ENCODE data around the gene PRTN3.

PRTN3 gene

DNA sequence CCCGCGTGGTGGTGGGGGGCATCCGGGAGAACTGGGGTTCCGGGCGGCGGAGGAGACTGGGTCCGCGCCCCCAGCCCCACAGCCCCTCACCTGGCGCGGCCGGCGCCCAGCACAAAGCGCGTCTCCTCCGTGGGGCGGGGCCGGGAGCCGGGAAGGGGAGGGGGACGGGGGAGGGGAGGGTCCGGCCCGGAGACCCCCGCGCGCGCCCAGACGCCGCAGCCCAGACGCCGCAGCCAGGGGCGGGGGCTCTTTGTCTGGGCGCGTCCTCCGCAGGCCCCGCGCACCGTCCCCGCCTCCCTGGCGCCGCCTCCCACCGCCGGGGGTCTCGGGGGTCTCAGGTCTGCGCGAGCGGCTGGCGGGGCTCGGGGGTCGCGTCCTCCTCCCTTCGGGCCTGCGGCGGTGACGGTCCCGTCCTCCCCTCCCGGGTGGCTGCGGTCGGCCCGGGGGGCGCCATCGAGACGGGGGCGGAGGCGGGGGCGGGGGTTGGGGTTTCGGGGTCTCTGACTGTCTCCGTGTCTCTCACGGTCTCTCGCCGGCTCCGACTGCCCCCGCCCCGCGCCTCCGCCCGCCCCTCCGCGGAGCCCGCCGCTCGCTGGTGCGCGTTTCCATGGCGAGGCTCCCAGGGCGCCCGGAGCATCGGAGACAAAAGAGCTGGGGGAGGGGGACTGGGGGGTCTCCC, 18.8 kb upstream of the PRTN3 start, which contains the start of gene PLPPR3:
Gene PLPPR3, minus strand, starts transcription at position 131 of the 679 bp plus-strand sequence. CDS start 396 bp downstream, outside the sequence.
- peak within 1 kb of the TSS; percentile 26 to 27 for H3K4me3 ChIP-seq (replicated peaks in 1 of 2; ENCODE audit: low read depth in 2 of 2, low read length in 2 of 2)
- DNase-seq (ENCODE audit: low read depth in 2 of 2): no peak
- TF ChIP-seq CTCF (IDR thresholded peaks at IDR 0.05; ENCODE audit: low read depth, low read length): no peak

DNA sequence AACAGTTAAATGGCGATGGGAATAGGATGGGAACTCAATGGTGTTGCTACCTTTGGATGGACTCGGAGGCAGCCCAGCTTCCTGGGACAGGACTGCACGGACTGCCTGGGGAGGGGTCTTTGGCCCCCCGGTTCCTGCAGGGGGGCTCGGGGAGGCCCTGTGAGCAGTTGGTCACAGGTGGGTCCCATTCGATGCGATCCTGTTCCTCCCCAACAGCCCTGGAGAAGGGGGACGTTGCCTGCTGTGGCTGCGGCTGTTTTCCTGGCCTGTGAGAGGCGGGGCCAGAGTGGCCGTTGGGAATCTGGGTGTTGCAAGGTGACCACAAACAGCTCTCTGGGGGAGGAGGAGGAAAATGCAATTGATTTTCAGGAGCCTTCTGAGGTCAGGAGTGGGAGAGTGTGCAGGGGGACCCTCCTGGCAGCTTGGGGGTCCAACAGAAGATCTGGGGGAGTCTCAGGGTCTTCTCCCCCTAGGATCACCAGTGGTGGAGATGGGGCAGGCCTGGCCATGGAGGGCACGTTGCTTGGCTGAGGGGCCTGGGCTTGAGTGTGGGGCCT, 17.2 kb upstream of the PRTN3 start:
- no peak for DNase-seq (ENCODE audit: low read depth in 2 of 2)
- no peak for TF ChIP-seq CTCF (IDR thresholded peaks at IDR 0.05; ENCODE audit: low read depth, low read length)
- H3K4me3 ChIP-seq (replicated peaks in 1 of 2; ENCODE audit: low read depth in 2 of 2, low read length in 2 of 2): no peak overlapping the region

GRCh38 chr19:824885-825284, 15.9 kb upstream of the PRTN3 start:
- no peak for TF ChIP-seq CTCF (IDR thresholded peaks at IDR 0.05; ENCODE audit: low read depth, low read length)
- no peak for DNase-seq (ENCODE audit: low read depth in 2 of 2)
- no peak overlapping the region for H3K4me3 ChIP-seq (replicated peaks in 1 of 2; ENCODE audit: low read depth in 2 of 2, low read length in 2 of 2)

DNA sequence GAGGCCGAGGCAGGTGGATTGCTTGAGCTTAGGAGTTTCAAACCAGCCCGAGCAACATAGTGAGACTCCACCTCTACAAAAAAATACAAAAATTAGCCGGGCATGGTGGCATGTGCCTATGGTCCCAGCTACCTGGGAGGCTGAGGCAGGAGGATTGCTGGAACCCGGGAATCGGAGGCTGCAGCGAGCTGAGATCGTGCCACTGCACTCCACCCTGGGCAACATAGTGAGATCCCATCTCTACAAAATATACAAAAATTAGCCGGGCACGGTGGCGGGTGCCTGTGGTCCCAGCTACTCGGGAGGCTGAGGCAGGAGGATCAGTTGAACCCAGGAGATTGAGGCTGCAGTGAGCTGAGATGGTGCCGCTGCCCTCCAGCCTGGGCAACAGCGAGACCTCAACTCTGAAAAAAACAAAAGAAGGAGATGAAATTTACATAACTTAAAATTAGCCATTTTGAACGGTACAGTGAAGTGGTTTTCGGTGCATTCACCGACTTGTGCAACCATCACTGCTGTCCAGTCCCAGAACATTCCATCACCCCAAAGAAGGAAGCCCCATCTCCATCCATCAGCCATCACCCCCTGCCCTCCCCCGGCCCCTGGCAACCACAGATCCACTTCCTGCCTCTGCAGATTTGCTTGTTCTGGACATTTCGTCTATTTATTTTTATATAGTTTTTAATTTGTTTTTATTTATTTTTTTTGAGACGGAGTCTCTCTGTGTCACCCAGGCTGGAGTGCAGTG, 14.7 kb upstream of the PRTN3 start:
- TF ChIP-seq CTCF (IDR thresholded peaks at IDR 0.05; ENCODE audit: low read depth, low read length): no peak
- no peak for DNase-seq (ENCODE audit: low read depth in 2 of 2)
- no peak overlapping the region for H3K4me3 ChIP-seq (replicated peaks in 1 of 2; ENCODE audit: low read depth in 2 of 2, low read length in 2 of 2)

- TF ChIP-seq CTCF (IDR thresholded peaks at IDR 0.05; ENCODE audit: low read depth, low read length): no peak
- no peak overlapping the region for H3K4me3 ChIP-seq (replicated peaks in 1 of 2; ENCODE audit: low read depth in 2 of 2, low read length in 2 of 2)
- DNase-seq (ENCODE audit: low read depth in 2 of 2): no peak
These were observed 13.5 kb upstream of the PRTN3 start for GRCh38 chr19:827314-827709.

GRCh38 chr19:827710-828321, 13.0 kb upstream of the PRTN3 start, which contains the start of gene AZU1:
AZU1 (plus strand) TSS chr19:827837; CDS start chr19:827847, 10 bp downstream.
- TF ChIP-seq CTCF (IDR thresholded peaks at IDR 0.05; ENCODE audit: low read depth, low read length): no peak
- no peak for DNase-seq (ENCODE audit: low read depth in 2 of 2)
- no peak within 1 kb of the TSS for H3K4me3 ChIP-seq (replicated peaks in 1 of 2; ENCODE audit: low read depth in 2 of 2, low read length in 2 of 2)

All from cardiac fibroblast (primary cell).